ENCODE results near the gene ITIH5. TPM values are rescaled to one million over a fixed set of nuclear protein-coding genes. Genes with fewer than 3 reads are reported as not detected.

ITIH5 gene
- total and polyA plus RNA-seq, 2 of the 13 experiments (the other 11 are each of a cell fraction or from before 2014, with no cell fraction given) = 4.7 to 8.9 TPM

DNA sequence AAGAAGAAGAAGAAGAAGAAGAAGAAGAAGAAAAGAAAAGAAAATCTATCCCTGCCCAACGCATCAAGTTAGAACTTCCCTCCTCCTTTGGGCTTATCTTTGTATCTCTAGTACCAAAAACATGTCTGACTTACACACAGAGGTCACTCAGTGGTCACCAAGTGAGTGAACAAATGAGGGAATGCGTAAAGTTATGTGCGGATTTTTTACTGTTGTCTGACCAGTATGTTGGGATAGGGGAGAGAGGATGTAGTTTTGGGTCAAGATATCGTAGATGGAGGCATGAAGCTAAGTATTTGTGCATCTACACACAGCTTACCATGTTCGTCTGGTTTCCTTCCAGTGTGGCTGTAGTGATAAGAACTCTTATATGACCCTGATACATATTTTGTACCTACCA lies 99.9 kb downstream of the ITIH5 start (continued):
- no peak for TF ChIP-seq ATF5 (CRISPR knock-in tag; IDR thresholded peaks at IDR 0.05; ENCODE audit: low read depth)
- TF ChIP-seq TIGD3 (CRISPR knock-in tag; IDR thresholded peaks at IDR 0.05; ENCODE audit: borderline replicate concordance) = no peak

GRCh38 chr10:7565871-7566270 lies 100.9 kb downstream of the ITIH5 start:
- no TSS peak for BruUV-seq (replicated peaks)
- intact Hi-C loops (cut with micrococcal nuclease; ENCODE audit: unreplicated experiment) (no loop called here), in situ Hi-C loops (cut with HindIII; ENCODE audit: extremely low pct_ligation_motif_present, low pct_unique_long_range_greater_than_20kb) (no loop called here)
- H4K20me1 ChIP-seq (ENCODE audit: insufficient read depth, low read length) = no peaks in the 10 kb centered on the region
- POLR2A ChIA-PET = no interaction called here
- CTCF ChIA-PET (ENCODE audit: low intra/inter-chr PET ratio, low total read pairs) = no interaction called here
- no peak overlapping the region for H3K27ac ChIP-seq (ENCODE audit: extremely low read length, insufficient read depth, low read length)
- 95% methylated on average over 9 of the region's 12 CpGs for WGBS (ENCODE audit: low lambda C conversion rate)
- no peak overlapping the region for H3K9ac ChIP-seq (ENCODE audit: insufficient read depth, low read depth, low read length)
- ATAC-seq (no peak), FAIRE-seq (no peak), DNase-seq (ENCODE audit: low spot score) (no peak)
- no peaks in the 10 kb centered on the region for H3K79me2 ChIP-seq (ENCODE audit: insufficient read depth, low read length)
- peaks cover 13% of the 10 kb centered on the region for H3K4me1 ChIP-seq (ENCODE audit: insufficient read depth, low read length)
- no peaks in the 10 kb centered on the region for H3K27me3 ChIP-seq (ENCODE audit: control insufficient read depth in 1 of 2, insufficient read depth in 2 of 2, low read length in 2 of 2)
- H3K36me3 ChIP-seq (replicated peaks in 1 of 2; ENCODE audit: control insufficient read depth in 1 of 2, insufficient read depth in 2 of 2, low read length in 2 of 2) = no peaks in the 10 kb centered on the region
- H3K4me2 ChIP-seq (ENCODE audit: low read depth, low read length) = no peak overlapping the region
- no peak overlapping the region for H3K4me3 ChIP-seq (replicated peaks in 1 of 3; ENCODE audit: insufficient read depth in 1 of 3, low read depth in 2 of 3, low read length in 3 of 3)
- H2AFZ ChIP-seq (ENCODE audit: low read length) = no peak overlapping the region
- H3K9me3 ChIP-seq (ENCODE audit: low read length) = no peaks in the 10 kb centered on the region
- TF ChIP-seq, protein P1, sequence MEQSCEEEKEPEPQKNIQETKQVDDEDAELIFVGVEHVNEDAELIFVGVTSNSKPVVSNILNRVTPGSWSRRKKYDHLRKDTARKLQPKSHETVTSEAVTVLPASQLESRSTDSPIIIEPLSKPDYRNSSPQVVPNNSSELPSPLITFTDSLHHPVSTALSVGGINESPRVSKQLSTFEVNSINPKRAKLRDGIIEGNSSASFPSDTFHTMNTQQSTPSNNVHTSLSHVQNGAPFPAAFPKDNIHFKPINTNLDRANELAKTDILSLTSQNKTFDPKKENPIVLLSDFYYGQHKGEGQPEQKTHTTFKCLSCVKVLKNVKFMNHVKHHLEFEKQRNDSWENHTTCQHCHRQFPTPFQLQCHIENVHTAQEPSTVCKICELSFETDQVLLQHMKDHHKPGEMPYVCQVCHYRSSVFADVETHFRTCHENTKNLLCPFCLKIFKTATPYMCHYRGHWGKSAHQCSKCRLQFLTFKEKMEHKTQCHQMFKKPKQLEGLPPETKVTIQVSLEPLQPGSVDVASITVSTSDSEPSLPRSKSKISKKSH (CRISPR knock-in tag; IDR thresholded peaks at IDR 0.05; ENCODE audit: borderline replicate concordance) = no peak
- TF ChIP-seq PLRG1 (conservative IDR thresholded peaks at IDR 0.05) (no peak), EHMT2 (IDR thresholded peaks at IDR 0.05; ENCODE audit: borderline replicate concordance, low read depth, low read length) (no peak), ZNF839 (CRISPR knock-in tag; IDR thresholded peaks at IDR 0.05; ENCODE audit: borderline replicate concordance) (no peak), MEIS2 (CRISPR knock-in tag; IDR thresholded peaks at IDR 0.05) (no peak), HOXD1 (CRISPR knock-in tag; IDR thresholded peaks at IDR 0.05) (no peak), KAT7 (CRISPR knock-in tag; IDR thresholded peaks at IDR 0.05; ENCODE audit: borderline replicate concordance) (no peak), CENPT (CRISPR knock-in tag; IDR thresholded peaks at IDR 0.05; ENCODE audit: low read depth) (no peak), ZNF383 (CRISPR knock-in tag; IDR thresholded peaks at IDR 0.05; ENCODE audit: borderline replicate concordance) (no peak), ZNF609 (CRISPR knock-in tag; IDR thresholded peaks at IDR 0.05; ENCODE audit: borderline replicate concordance) (no peak), PBX2 (CRISPR knock-in tag; IDR thresholded peaks at IDR 0.05) (no peak), MLLT10 (CRISPR knock-in tag; IDR thresholded peaks at IDR 0.05) (no peak)
